ENCODE results near the gene ZNF778. TPM values are rescaled to one million over a fixed set of nuclear protein-coding genes. Genes with fewer than 3 reads are reported as not detected.
A peak's percentile ranks its signal among the peaks of the same experiment; 100 is the strongest.

Gene ZNF778
- total and polyA plus RNA-seq, 11 donors = 1.6 to 14.6 (median 9.2) TPM

DNA sequence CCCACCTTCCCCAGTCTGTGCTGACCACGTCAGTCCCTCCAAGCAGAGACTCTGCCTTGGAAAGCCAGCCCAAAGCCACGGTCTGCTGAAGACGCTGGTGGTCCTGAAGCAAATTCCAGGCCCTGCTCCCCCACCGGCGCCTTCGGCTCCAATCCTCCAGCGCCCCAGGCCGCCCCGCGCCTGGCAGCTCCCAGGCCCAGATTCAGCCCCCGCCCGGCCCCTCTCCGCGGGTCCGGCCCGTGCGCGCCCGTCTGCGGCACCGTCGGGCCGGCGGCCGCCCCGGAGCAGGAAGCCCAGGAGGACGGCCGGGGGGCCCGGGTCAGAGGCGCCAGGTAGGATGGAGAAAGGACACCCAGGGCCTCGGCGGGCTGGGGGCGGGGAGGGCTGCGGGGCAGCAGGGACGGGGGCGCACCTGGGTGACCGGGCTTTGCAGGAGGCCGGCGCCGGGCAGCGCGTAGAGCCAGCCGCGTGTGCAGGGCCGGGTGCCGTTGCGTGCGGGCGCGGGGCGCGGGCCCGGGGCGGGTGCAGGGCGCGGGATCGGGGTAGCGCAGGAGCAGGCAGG is 16.6 kb upstream of the ZNF778 start:
- ATAC-seq = no peak

DNA sequence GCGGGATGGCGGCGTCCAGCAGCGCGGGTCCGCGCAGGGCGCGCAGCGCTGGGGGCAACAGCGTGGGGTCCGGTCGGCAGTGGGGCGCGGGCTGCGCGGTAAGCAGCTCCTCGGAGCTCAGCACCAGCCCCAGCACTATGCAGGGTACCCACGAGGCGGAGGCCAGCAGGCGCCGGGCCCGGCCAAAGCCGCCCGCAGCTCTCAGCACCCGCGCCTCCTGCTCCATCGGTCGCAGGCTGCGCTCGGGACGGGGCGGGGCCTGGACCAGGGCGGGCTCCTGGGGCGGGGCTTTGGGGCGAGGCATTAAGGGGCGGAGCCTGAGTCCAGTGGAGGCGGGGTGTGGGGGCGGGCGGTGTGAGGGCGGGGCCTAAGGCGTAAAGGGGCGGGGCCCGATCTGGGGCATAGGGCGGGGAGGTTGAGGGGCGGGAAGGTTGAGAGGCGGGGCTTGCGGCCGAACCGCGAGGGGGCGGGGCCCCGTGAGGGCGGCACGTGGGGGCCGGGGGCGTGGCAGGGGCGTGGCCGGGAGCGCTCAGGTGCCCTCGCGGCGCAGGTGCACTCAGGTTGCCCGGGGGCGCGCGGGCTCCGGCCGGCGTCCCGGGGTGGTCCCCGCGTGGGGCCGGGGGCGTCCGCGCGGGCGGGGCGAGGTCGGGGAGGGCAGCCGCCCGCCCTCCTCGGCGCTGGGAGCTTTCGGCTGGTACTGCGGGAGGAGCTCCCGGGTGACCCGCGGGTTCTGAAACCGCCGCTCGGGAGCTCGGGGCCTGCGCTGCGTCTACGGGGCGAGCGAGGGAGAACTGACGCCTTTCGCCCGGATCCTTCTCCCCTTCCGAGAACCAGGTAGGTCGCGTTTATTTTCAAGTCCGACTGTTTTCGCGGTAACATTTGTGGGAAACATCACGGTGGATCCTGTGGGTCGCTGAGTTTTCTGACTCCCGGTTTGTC is 15.8 kb upstream of the ZNF778 start:
- ATAC-seq = peak; percentile 56 to 94 (median 90)
- Histone ChIP-seq H3K36me3 (no peaks in the 10 kb centered on the region), H3K4me1 (peaks cover 0 to 20% (median 0%) of the 10 kb centered on the region in 12 donors), H3K4me3 (peak overlapping the region in 9 of 12 donors; percentile 12 to 50 (median 35)), H3K27ac (no peak overlapping the region), H3K27me3 (peaks cover 25 to 86% (median 51%) of the 10 kb centered on the region in 9 donors), H3K9me3 (peaks cover 0 to 4% (median 0%) of the 10 kb centered on the region in 12 donors)
- intact Hi-C loops (cut with DNase I) = no loop called here
- DNase-seq = peak; percentile 42 to 86 (median 70)
- TF ChIP-seq, protein P1, sequence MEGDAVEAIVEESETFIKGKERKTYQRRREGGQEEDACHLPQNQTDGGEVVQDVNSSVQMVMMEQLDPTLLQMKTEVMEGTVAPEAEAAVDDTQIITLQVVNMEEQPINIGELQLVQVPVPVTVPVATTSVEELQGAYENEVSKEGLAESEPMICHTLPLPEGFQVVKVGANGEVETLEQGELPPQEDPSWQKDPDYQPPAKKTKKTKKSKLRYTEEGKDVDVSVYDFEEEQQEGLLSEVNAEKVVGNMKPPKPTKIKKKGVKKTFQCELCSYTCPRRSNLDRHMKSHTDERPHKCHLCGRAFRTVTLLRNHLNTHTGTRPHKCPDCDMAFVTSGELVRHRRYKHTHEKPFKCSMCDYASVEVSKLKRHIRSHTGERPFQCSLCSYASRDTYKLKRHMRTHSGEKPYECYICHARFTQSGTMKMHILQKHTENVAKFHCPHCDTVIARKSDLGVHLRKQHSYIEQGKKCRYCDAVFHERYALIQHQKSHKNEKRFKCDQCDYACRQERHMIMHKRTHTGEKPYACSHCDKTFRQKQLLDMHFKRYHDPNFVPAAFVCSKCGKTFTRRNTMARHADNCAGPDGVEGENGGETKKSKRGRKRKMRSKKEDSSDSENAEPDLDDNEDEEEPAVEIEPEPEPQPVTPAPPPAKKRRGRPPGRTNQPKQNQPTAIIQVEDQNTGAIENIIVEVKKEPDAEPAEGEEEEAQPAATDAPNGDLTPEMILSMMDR (IDR thresholded peaks at IDR 0.05) = no peak
- no peak for TF ChIP-seq POLR2A (IDR thresholded peaks at IDR 0.05)
- WGBS, 4 donors = 1 to 5% (median 3%) methylated on average over 10 to 111 of the region's 111 CpGs

More for the DNA sequence above, 16.6 kb upstream of the ZNF778 start:
- intact Hi-C loops (cut with DNase I) = no loop called here
- TF ChIP-seq, protein P1 (IDR thresholded peaks at IDR 0.05) = no peak
- no peak for TF ChIP-seq POLR2A (IDR thresholded peaks at IDR 0.05)
- Histone ChIP-seq H3K4me1 (peaks cover 0 to 20% (median 0%) of the 10 kb centered on the region in 12 donors), H3K4me3 (peak overlapping the region in 6 of 12 donors; percentile 12 to 50 (median 34)), H3K36me3 (no peaks in the 10 kb centered on the region), H3K27ac (no peak overlapping the region), H3K9me3 (peaks cover 0 to 4% (median 0%) of the 10 kb centered on the region in 12 donors), H3K27me3 (peaks cover 25 to 78% (median 51%) of the 10 kb centered on the region in 9 donors)
- DNase-seq = peak in 1 of 5 donors; percentile 16
- 2 to 8% (median 3%) methylated on average over 3 to 58 of the region's 58 CpGs for WGBS, 4 donors

DNA sequence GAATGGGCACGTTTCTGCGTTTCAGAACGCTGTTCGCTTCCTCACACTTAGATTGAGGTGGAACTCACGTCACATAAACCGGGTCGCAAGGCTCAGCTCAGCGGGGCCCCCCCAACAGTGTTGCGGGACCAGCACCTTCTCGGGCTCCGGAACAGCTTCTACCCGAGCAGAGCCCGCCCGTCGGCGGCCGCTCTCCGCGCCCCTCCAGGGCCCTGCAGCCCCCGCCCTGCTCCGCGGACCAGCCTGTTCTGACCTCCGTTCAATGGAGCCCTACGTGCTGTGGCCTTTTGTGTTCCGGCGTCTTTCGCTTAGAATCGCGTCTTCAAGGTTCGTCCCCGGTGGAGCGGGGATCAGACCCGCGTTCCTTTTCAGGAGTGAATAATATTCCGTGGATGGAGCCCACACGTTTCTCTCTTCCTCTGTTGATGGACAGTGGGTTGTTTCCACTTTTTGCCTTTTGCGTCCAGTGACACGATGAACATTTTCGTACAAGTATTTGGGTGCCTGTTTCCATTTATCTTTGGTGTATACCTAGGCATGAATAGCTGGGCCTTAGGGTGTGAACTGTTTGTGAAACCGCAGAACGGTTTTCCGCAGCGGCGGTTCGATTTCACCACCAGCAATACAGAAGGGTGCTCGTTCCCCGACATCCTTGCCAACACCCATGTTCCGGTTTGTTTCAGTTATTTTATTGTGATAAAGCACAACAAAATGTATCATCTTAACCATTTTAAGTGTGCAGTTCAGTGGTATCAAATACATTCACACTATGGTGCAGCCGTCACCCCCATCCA is 14.9 kb upstream of the ZNF778 start:
- Histone ChIP-seq H3K27me3 (peaks cover 25 to 91% (median 51%) of the 10 kb centered on the region in 9 donors), H3K4me1 (peaks cover 0 to 20% (median 0%) of the 10 kb centered on the region in 12 donors), H3K9me3 (peaks cover 0 to 4% (median 0%) of the 10 kb centered on the region in 12 donors), H3K4me3 (peak overlapping the region in 2 of 12 donors; percentile 17 to 50), H3K36me3 (no peaks in the 10 kb centered on the region), H3K27ac (no peak overlapping the region)
- TF ChIP-seq, protein P1 (IDR thresholded peaks at IDR 0.05) = no peak
- no peak for TF ChIP-seq POLR2A (IDR thresholded peaks at IDR 0.05)
- peak in 2 of 5 donors; percentile 3 to 38 for DNase-seq
- intact Hi-C loops (cut with DNase I) = no loop called here
- WGBS, 4 donors = 44 to 52% (median 46%) methylated on average over 46 to 49 of the region's 49 CpGs
- ATAC-seq = no peak
